ENCODE measurements around the gene VASH1. TPM values are rescaled to one million over a fixed set of nuclear protein-coding genes. Genes with fewer than 3 reads are reported as not detected.

The VASH1 gene
- total RNA-seq, 4 donors from 2014 or later: 1.9 to 7.5 (median 3.6) TPM

DNA sequence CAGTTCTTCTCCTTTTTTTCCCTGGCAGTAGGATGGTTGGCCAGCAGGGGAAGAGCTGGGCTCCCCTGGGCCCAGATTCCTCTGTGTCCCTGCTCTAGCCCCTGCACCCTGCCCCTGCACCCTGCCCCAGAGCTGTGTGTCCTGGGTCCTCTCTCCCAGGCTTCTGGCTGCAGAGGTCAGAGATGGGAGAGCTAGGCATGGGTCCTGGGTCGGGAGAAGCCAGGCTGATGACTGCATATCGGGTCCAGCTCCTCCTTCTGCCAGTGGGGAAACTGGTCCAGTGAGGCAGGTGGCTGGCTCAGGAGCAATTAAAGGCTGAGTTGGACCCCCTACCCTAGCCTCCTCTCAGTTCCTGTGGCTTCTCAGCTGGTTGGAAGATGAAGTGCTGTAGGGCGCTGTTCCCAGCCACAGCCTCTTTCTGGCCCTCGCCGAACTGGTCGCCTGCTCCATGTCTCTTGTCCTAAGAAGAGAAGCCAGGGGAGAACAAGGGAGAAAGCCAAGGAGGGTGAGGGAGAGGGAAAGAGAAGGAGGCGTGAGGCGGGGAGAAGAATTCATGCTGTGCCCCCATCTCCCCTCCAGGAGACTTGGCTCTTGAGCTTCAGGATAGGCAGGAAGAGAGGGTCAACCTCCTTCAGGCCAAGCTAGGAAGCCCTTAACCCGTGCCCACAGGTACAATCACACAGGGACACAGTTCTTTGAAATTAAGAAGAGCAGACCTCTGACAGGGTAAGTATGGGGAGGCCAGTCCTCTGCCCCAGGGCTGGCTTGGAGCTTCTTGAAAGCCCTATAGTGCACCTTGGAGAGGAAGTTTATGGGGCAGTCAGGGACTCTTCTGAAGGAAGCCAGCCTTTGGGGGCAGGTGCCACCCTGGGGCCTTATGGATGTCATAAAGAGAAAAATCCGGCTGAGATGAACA, 9.5 kb downstream of the VASH1 start:
- DNase-seq: no peak
- TF ChIP-seq, protein P1, sequence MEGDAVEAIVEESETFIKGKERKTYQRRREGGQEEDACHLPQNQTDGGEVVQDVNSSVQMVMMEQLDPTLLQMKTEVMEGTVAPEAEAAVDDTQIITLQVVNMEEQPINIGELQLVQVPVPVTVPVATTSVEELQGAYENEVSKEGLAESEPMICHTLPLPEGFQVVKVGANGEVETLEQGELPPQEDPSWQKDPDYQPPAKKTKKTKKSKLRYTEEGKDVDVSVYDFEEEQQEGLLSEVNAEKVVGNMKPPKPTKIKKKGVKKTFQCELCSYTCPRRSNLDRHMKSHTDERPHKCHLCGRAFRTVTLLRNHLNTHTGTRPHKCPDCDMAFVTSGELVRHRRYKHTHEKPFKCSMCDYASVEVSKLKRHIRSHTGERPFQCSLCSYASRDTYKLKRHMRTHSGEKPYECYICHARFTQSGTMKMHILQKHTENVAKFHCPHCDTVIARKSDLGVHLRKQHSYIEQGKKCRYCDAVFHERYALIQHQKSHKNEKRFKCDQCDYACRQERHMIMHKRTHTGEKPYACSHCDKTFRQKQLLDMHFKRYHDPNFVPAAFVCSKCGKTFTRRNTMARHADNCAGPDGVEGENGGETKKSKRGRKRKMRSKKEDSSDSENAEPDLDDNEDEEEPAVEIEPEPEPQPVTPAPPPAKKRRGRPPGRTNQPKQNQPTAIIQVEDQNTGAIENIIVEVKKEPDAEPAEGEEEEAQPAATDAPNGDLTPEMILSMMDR (IDR thresholded peaks at IDR 0.05): no peak
- no peak for TF ChIP-seq POLR2A (IDR thresholded peaks at IDR 0.05)
- no peak for TF ChIP-seq POLR2AphosphoS5 (IDR thresholded peaks at IDR 0.05)
- no peak for TF ChIP-seq EP300 (IDR thresholded peaks at IDR 0.05; ENCODE audit: low read depth)
- intact Hi-C loops (cut with DNase I; ENCODE audit: low total_unique reads) (no loop called here), in situ Hi-C loops (cut with MboI; ENCODE audit: low pct_ligation_motif_present in 1 of 4, low pct_unique_long_range_greater_than_20kb in 1 of 4, low sequenced_read_pairs in 3 of 4) (no loop called here)
- 60 to 84% methylated on average over 1 to 9 of the region's 10 CpGs for WGBS, 2 donors (ENCODE audit: low coverage in 1 of 2)
- Histone ChIP-seq H3K4me1 (peaks cover 0 to 29% (median 4%) of the 10 kb centered on the region in 4 donors), H3K27me3 (no peaks in the 10 kb centered on the region), H3K9me3 (no peaks in the 10 kb centered on the region), H3K4me3 (no peak overlapping the region), H3K27ac (peak overlapping the region in 1 of 4 donors; percentile 71), H3K36me3 (no peaks in the 10 kb centered on the region)

DNA sequence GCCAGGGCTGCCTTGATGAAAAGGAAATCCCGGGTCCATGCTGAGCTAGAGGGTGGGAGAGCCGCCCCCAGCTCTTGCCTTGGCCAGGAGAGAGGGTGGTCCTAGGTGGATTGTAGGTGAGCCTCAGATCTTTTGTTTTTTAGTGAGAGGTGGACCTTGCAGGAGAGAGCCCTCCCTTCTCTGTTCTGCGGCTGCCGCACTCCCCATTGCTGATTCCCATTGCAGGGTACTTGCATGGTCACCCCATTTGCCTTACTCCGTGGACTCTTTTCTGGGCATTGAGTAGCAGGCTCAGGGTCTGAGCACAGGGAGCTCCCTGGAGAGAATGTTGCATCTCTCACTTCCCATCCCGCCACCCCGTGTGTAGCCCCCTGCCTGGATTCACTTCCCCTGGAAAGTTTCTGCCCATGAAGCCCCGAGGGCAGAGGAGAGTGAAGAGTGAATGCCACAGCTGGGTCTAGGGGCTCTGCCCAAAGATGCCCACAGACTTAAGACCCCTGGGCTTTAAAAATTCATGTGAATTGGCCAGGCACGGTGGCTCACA, 10.2 kb downstream of the VASH1 start:
- Histone ChIP-seq H3K27me3 (no peaks in the 10 kb centered on the region), H3K9me3 (no peaks in the 10 kb centered on the region), H3K36me3 (no peaks in the 10 kb centered on the region), H3K4me3 (no peak overlapping the region), H3K4me1 (peaks cover 0 to 29% (median 4%) of the 10 kb centered on the region in 4 donors), H3K27ac (peak overlapping the region in 1 of 4 donors; percentile 71)
- WGBS, 2 donors (ENCODE audit: low coverage in 1 of 2): 80% methylated on average over 9 of the region's 9 CpGs; no CpG with 5 or more reads in 1 of the 2 donors
- DNase-seq: no peak
- intact Hi-C loops (cut with DNase I; ENCODE audit: low total_unique reads): no loop called here
- in situ Hi-C loops (cut with MboI; ENCODE audit: low pct_ligation_motif_present in 1 of 4, low pct_unique_long_range_greater_than_20kb in 1 of 4, low sequenced_read_pairs in 3 of 4): no loop called here
- TF ChIP-seq POLR2AphosphoS5 (IDR thresholded peaks at IDR 0.05): no peak
- TF ChIP-seq POLR2A (IDR thresholded peaks at IDR 0.05): no peak
- TF ChIP-seq, protein P1 (IDR thresholded peaks at IDR 0.05): no peak
- TF ChIP-seq EP300 (IDR thresholded peaks at IDR 0.05; ENCODE audit: low read depth): no peak

DNA sequence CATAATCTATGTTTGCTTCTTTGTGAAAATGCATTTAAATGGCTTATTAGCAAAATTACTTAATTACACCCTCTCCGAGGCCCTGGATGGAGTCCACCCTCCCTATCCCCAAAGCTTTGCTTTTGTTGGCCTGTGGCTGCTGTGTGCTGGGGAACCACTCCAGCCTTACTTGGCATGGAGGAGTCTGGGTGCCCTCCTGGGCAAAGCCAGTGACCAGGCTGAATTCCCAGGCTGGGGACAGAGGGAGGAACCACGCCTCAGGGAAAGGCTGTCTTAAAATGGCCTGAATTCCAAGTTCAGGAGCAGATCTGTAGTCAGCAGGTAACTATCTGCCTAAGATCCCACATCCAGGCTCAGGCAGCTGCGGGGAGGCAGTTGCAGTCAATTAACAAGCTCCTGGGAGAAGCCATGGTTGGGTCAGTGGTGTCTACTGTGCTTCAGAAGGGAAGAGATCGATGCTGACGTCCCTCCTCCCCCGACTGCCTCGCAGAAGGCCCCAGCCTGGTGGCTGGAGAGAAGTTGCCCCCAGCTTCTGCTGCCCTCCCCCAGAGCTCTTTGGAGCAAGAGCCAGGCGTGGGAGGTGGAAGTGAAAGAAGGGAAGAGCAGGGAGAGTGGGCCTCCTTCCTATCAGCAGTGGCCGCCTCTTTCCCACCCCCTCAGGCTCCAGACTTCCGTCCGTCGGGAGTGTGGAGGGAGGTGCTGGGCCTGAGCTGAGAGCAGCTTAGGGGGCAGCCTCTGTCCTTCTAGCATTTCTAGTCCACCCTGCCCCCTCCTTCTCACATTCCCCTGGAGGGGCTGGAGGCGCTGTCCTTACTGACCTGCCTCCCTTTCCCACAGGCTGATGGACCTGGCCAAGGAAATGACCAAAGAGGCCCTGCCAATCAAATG, 11.3 kb downstream of the VASH1 start:
- Histone ChIP-seq H3K27ac (peak overlapping the region; percentile 60 to 75 (median 66)), H3K36me3 (no peaks in the 10 kb centered on the region), H3K4me1 (peaks cover 0 to 29% (median 4%) of the 10 kb centered on the region in 4 donors), H3K27me3 (no peaks in the 10 kb centered on the region), H3K4me3 (no peak overlapping the region), H3K9me3 (no peaks in the 10 kb centered on the region)
- WGBS, 2 donors (ENCODE audit: low coverage in 1 of 2): 60 to 75% methylated on average over 1 to 13 of the region's 13 CpGs
- TF ChIP-seq, protein P1 (IDR thresholded peaks at IDR 0.05): no peak
- TF ChIP-seq EP300 (IDR thresholded peaks at IDR 0.05; ENCODE audit: low read depth): no peak
- intact Hi-C loops (cut with DNase I; ENCODE audit: low total_unique reads): no loop called here
- peak; percentile 26 for DNase-seq
- in situ Hi-C loops (cut with MboI; ENCODE audit: low pct_ligation_motif_present in 1 of 4, low pct_unique_long_range_greater_than_20kb in 1 of 4, low sequenced_read_pairs in 3 of 4): no loop called here
